GM12864 (cell line): ENCODE results near the gene LRRC10B.

Experiments
- DNase-seq: peaks from one replicate; pipeline ENCODE4 v3.0.0-alpha.2; 2011; ENCODE audit warnings: low read depth
- H3K4me3 ChIP-seq: 2 replicates; pipeline ENCODE4 v1.5.1; 2011; ENCODE audit warnings: mild to moderate bottlenecking, low read depth, low read length, control low read depth
- CTCF ChIP-seq: IDR thresholded peaks from 2 replicates; pipeline ENCODE4 v1.5.1; 2011; ENCODE audit warnings: low read depth, mild to moderate bottlenecking, moderate library complexity, low read length, control low read depth, inconsistent platforms; ENCODE audit errors: missing control alignments

LRRC10B gene

GRCh38 chr11:61502522-61502921, 6.0 kb upstream of the LRRC10B start:
- no peak overlapping the region for H3K4me3 ChIP-seq
- DNase-seq = no peak
- no peak for TF ChIP-seq CTCF

GRCh38 chr11:61503135-61503770, 5.3 kb upstream of the LRRC10B start:
- TF ChIP-seq CTCF = no peak
- DNase-seq = no peak
- no peak overlapping the region for H3K4me3 ChIP-seq

GRCh38 chr11:61505106-61505505, 3.4 kb upstream of the LRRC10B start:
- no peak overlapping the region for H3K4me3 ChIP-seq
- DNase-seq = no peak
- no peak for TF ChIP-seq CTCF

GRCh38 chr11:61505640-61506155, 2.9 kb upstream of the LRRC10B start:
- no peak for DNase-seq
- TF ChIP-seq CTCF = no peak

GRCh38 chr11:61507012-61507768, 1.4 kb upstream of the LRRC10B start:
- TF ChIP-seq CTCF = no peak
- DNase-seq = no peak

More at GRCh38 chr11:61505640-61506155, 2.9 kb upstream of the LRRC10B start:
- no peak overlapping the region for H3K4me3 ChIP-seq

GRCh38 chr11:61509043-61510029, 787 bp downstream of the LRRC10B start:
- DNase-seq = peak; percentile 29
- peak; percentile 61 for TF ChIP-seq CTCF
- H3K4me3 ChIP-seq = peak overlapping the region; percentile 23; the same call in 1 of the 2 replicates

More at GRCh38 chr11:61507012-61507768, 1.4 kb upstream of the LRRC10B start:
- H3K4me3 ChIP-seq = no peak overlapping the region
